ENCODE data around the gene GPANK1. TPM values are rescaled to one million over a fixed set of nuclear protein-coding genes. Genes with fewer than 3 reads are reported as not detected.

Gene GPANK1
- total RNA-seq, 1 donor = 19.9 TPM

DNA sequence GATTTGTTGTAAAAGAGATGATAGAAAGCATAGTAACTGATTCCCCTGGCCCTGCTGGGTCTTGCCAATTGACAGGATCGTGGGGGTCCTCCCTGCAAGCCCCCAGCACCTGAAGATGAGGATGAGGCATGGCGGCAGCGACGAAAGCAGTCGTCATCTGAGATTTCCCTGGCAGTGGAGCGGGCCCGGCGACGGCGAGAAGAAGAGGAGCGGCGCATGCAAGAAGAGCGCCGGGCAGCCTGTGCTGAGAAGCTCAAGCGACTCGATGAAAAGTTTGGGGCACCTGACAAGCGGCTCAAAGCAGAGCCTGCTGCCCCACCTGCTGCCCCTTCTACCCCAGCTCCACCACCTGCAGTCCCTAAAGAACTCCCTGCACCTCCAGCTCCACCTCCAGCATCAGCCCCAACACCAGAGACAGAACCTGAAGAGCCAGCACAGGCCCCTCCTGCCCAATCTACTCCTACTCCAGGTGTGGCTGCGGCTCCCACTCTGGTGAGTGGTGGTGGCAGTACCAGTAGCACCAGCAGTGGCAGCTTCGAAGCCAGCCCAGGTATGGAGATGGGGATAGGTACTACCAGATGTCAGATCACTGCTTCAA, 37.0 kb downstream of the GPANK1 start:
- no peak overlapping the region for H3K4me3 ChIP-seq (ENCODE audit: low read depth, low read length)
- DNase-seq (ENCODE audit: low read depth) = no peak
- TF ChIP-seq, protein P1, sequence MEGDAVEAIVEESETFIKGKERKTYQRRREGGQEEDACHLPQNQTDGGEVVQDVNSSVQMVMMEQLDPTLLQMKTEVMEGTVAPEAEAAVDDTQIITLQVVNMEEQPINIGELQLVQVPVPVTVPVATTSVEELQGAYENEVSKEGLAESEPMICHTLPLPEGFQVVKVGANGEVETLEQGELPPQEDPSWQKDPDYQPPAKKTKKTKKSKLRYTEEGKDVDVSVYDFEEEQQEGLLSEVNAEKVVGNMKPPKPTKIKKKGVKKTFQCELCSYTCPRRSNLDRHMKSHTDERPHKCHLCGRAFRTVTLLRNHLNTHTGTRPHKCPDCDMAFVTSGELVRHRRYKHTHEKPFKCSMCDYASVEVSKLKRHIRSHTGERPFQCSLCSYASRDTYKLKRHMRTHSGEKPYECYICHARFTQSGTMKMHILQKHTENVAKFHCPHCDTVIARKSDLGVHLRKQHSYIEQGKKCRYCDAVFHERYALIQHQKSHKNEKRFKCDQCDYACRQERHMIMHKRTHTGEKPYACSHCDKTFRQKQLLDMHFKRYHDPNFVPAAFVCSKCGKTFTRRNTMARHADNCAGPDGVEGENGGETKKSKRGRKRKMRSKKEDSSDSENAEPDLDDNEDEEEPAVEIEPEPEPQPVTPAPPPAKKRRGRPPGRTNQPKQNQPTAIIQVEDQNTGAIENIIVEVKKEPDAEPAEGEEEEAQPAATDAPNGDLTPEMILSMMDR (IDR thresholded peaks at IDR 0.05; ENCODE audit: insufficient read depth, low read length) = no peak

DNA sequence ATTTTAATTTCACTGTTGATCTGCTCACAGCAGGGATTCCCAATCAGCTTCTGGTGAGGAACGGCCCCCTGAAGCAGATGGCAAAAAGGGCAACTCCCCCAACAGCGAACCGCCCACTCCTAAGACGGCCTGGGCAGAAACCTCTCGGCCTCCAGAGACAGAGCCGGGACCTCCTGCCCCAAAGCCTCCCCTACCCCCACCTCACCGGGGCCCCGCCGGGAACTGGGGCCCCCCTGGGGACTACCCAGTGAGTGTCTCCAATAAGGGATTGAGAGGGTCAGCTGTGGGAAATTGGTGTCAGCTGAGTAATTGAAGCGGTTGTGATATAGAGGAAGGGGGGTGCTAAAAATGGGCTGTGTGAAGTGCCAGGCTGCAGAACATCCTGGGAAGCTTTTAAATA, 37.8 kb downstream of the GPANK1 start:
- TF ChIP-seq, protein P1 (IDR thresholded peaks at IDR 0.05; ENCODE audit: insufficient read depth, low read length) = no peak
- DNase-seq (ENCODE audit: low read depth) = no peak
- H3K4me3 ChIP-seq (ENCODE audit: low read depth, low read length) = no peak overlapping the region

DNA sequence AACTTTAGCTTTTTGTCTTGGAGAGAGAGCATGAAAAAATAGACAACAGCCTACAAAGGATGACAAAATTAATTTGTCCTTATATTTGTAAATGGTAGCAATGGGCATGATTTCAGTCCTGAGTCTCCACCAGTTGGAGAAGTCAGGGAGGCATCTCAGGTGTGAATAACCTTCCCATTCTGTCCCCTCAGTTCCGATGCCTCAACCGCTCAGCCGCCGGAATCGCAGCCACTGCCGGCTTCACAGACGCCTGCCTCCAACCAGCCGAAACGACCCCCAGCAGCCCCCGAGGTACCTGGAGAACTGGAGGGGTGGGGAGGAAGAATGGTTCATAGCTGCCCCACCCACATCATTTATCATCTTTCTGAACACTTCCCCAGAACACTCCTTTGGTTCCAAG, 40.7 kb downstream of the GPANK1 start:
- no peak overlapping the region for H3K4me3 ChIP-seq (ENCODE audit: low read depth, low read length)
- no peak for DNase-seq (ENCODE audit: low read depth)
- TF ChIP-seq, protein P1 (IDR thresholded peaks at IDR 0.05; ENCODE audit: insufficient read depth, low read length) = no peak

DNA sequence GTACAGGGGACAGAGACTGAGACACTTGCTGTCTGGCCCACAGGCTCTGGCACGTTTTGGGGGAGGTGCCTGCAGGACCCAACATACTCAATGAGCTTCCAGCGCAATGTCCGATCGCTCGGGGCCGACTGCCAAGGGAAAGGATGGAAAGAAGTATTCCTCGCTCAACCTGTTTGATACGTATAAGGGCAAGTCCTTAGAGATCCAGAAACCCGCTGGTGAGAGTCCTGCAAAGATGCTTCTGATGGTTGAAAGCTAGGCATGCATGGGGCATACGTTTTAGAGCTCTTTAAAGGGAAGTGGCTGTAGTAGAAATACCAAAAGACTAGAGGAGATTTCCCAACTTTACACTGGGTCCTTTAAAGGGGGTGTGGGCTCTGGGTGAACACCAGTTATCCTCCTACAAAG, 42.1 kb downstream of the GPANK1 start:
- DNase-seq (ENCODE audit: low read depth) = no peak
- TF ChIP-seq, protein P1 (IDR thresholded peaks at IDR 0.05; ENCODE audit: insufficient read depth, low read length) = no peak
- H3K4me3 ChIP-seq (ENCODE audit: low read depth, low read length) = peak overlapping the region; percentile 93

DNA sequence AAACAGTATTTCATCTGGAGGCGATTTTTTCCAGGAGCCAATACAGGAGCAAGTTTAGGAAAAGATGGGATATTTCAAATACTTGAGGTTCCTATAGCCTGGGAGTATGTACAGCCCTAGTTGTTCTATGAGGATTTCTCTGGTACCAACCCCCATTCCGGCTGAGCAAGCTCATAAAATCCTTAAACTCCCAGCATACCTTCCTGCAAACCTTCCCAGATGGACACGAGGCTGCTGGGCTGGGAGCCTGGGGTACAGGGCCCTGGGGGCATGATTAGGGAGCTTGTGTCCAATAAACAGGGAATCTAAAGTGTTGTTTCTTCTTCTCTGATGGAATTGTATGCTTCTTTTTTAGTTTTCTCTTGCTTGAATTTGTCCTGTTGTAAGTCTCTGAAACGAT, 42.8 kb downstream of the GPANK1 start:
- peak overlapping the region; percentile 93 for H3K4me3 ChIP-seq (ENCODE audit: low read depth, low read length)
- TF ChIP-seq, protein P1 (IDR thresholded peaks at IDR 0.05; ENCODE audit: insufficient read depth, low read length) = no peak
- peak; percentile 22 for DNase-seq (ENCODE audit: low read depth)

DNA sequence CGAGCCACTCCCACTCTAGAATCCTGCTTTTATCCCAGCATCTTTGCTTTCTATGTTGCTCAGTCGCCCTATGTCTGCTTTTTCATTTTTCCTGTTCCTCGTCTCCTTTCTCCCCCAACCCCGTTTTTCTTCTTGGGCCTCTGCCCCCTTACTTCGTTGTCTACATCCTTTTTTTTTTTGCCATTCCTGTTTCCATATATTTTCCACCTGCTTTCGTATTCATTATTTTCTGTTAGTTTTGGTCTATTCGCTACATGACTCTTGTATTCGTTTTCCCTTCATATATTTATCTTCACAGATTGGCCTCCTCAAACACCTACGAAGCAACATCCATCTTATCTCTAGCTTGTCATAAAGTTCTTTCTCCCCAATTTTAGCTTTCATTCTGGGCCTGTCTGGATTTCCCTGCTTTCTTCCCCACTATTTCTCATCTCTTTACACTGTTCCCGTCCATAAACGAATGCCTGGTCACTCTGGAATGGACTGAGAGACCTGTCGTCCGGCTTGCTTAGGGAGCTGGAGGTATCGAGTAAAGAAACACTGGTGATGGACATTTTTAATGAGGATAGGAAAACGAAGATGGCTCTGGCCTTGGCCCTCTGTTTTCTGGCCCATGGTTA, 43.4 kb downstream of the GPANK1 start:
- no peak for DNase-seq (ENCODE audit: low read depth)
- TF ChIP-seq, protein P1 (IDR thresholded peaks at IDR 0.05; ENCODE audit: insufficient read depth, low read length) = no peak
- H3K4me3 ChIP-seq (ENCODE audit: low read depth, low read length) = peak overlapping the region; percentile 93

All from fibroblast of the aortic adventitia (primary cell).